ENCODE data around the gene SGPP2. TPM values are rescaled to one million over a fixed set of nuclear protein-coding genes. Genes with fewer than 3 reads are reported as not detected.

Gene SGPP2
- polyA plus RNA-seq, 1 donor (not counting 4 experiments of a cell fraction or from before 2014, with no cell fraction given): 2.6 TPM

GRCh38 chr2:222431869-222432268 is 7.5 kb downstream of the SGPP2 start:
- H3K4me2 ChIP-seq (ENCODE audit: control insufficient read depth, extremely low read depth, insufficient read depth, low read depth, low read length): no peak overlapping the region
- no peaks in the 10 kb centered on the region for H3K4me1 ChIP-seq (ENCODE audit: control insufficient read depth, extremely low read depth, insufficient read depth, low read length)
- H3K9ac ChIP-seq (ENCODE audit: control insufficient read depth, extremely low read depth, insufficient read depth, low read length): no peak overlapping the region
- no peaks in the 10 kb centered on the region for H3K9me1 ChIP-seq (ENCODE audit: control insufficient read depth, extremely low read depth, insufficient read depth, low read length)
- DNase-seq (ENCODE audit: low read depth, low spot score) (no peak), FAIRE-seq (no peak)
- no peaks in the 10 kb centered on the region for H3K36me3 ChIP-seq (ENCODE audit: control insufficient read depth in 2 of 2, extremely low read depth in 1 of 2, insufficient read depth in 2 of 2, low read length in 2 of 2)
- H3K79me2 ChIP-seq (ENCODE audit: control insufficient read depth, insufficient read depth, low read length): no peaks in the 10 kb centered on the region
- no peaks in the 10 kb centered on the region for H4K20me1 ChIP-seq (ENCODE audit: control insufficient read depth, extremely low read depth, insufficient read depth, low read length)
- H2AFZ ChIP-seq (ENCODE audit: control insufficient read depth, low read length): no peak overlapping the region
- H3K27ac ChIP-seq (ENCODE audit: control insufficient read depth, insufficient read depth, low read length): no peak overlapping the region
- no peaks in the 10 kb centered on the region for H3K27me3 ChIP-seq (ENCODE audit: control insufficient read depth, extremely low read depth, insufficient read depth, low read length)
- no peak overlapping the region for H3K4me3 ChIP-seq (ENCODE audit: control insufficient read depth in 2 of 3, extremely low read depth in 1 of 3, insufficient read depth in 2 of 3, low read depth in 1 of 3, low read length in 3 of 3)
- dilution Hi-C loops (cut with MboI; ENCODE audit: extremely low pct_ligation_motif_present, low sequenced_read_pairs): no loop called here
- H3K9me3 ChIP-seq (ENCODE audit: control insufficient read depth, low read depth, low read length): no peaks in the 10 kb centered on the region
- TF ChIP-seq EZH2 (IDR thresholded peaks at IDR 0.05; ENCODE audit: low read length): no peak

DNA sequence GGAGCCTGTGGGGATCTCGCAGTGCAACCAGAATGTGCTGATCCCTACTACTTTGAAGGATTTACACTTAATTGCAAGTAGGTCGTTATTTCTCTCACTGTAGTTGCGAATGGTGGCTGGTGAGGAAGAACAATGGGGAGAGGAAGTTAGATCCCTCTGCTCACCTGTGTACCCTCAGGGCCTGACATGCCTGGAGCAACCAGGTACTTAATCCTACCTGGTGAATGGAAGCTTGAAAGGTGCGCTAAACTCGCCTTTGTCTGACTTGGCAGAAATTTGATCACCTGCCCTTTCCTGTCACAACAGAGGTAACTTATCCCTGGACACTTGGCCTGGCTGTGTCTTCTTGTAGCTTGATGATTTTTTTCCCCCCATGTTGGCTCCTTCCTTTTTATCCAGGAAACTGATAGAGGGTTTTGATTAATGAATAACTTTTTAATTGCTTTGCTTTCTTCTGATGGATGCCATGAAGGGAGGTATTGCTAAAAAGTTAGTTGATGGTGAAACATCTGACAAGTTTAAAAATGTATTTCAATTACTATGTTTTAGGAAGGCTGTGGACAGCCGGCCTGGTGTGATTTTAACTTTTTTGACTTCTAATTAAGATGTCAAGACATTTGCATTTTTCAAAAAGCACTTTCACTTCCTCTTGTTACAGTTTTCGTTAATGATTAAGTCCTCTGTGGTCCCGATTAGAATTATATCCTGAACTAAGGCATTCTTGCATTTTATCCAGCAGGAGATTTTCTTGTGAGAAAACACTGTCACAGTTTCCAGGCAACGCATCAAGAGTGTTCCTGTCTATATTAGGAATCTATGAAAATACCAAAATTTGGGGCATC is 9.2 kb downstream of the SGPP2 start:
- Histone ChIP-seq H3K4me3 (ENCODE audit: control insufficient read depth in 2 of 3, extremely low read depth in 1 of 3, insufficient read depth in 2 of 3, low read depth in 1 of 3, low read length in 3 of 3) (no peak overlapping the region), H3K9ac (ENCODE audit: control insufficient read depth, extremely low read depth, insufficient read depth, low read length) (no peak overlapping the region), H3K79me2 (ENCODE audit: control insufficient read depth, insufficient read depth, low read length) (no peaks in the 10 kb centered on the region), H3K27me3 (ENCODE audit: control insufficient read depth, extremely low read depth, insufficient read depth, low read length) (no peaks in the 10 kb centered on the region), H4K20me1 (ENCODE audit: control insufficient read depth, extremely low read depth, insufficient read depth, low read length) (no peaks in the 10 kb centered on the region), H3K27ac (ENCODE audit: control insufficient read depth, insufficient read depth, low read length) (no peak overlapping the region), H3K4me1 (ENCODE audit: control insufficient read depth, extremely low read depth, insufficient read depth, low read length) (no peaks in the 10 kb centered on the region), H2AFZ (ENCODE audit: control insufficient read depth, low read length) (peak overlapping the region; percentile 21), H3K36me3 (ENCODE audit: control insufficient read depth in 2 of 2, extremely low read depth in 1 of 2, insufficient read depth in 2 of 2, low read length in 2 of 2) (no peaks in the 10 kb centered on the region), H3K9me3 (ENCODE audit: control insufficient read depth, low read depth, low read length) (no peaks in the 10 kb centered on the region), H3K4me2 (ENCODE audit: control insufficient read depth, extremely low read depth, insufficient read depth, low read depth, low read length) (peak overlapping the region; percentile 22), H3K9me1 (ENCODE audit: control insufficient read depth, extremely low read depth, insufficient read depth, low read length) (no peaks in the 10 kb centered on the region)
- DNase-seq (ENCODE audit: low read depth, low spot score): no peak
- FAIRE-seq: peak; percentile 87
- dilution Hi-C loops (cut with MboI; ENCODE audit: extremely low pct_ligation_motif_present, low sequenced_read_pairs): no loop called here
- TF ChIP-seq, protein P1, sequence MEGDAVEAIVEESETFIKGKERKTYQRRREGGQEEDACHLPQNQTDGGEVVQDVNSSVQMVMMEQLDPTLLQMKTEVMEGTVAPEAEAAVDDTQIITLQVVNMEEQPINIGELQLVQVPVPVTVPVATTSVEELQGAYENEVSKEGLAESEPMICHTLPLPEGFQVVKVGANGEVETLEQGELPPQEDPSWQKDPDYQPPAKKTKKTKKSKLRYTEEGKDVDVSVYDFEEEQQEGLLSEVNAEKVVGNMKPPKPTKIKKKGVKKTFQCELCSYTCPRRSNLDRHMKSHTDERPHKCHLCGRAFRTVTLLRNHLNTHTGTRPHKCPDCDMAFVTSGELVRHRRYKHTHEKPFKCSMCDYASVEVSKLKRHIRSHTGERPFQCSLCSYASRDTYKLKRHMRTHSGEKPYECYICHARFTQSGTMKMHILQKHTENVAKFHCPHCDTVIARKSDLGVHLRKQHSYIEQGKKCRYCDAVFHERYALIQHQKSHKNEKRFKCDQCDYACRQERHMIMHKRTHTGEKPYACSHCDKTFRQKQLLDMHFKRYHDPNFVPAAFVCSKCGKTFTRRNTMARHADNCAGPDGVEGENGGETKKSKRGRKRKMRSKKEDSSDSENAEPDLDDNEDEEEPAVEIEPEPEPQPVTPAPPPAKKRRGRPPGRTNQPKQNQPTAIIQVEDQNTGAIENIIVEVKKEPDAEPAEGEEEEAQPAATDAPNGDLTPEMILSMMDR (optimal IDR thresholded peaks at IDR 0.05 in 1 of 3, IDR thresholded peaks at IDR 0.05 in 1 of 3, conservative IDR thresholded peaks at IDR 0.05 in 1 of 3; ENCODE audit: extremely low read depth in 1 of 3, insufficient read depth in 2 of 3, low read length in 3 of 3): no peak
- no peak for TF ChIP-seq EZH2 (IDR thresholded peaks at IDR 0.05; ENCODE audit: low read length)
